Measurements from ENCODE around the gene TERT. TPM values are rescaled to one million over a fixed set of nuclear protein-coding genes. Genes with fewer than 3 reads are reported as not detected.

The TERT gene
- total and polyA plus RNA-seq, 10 of the 15 experiments (the other 5 are each of a cell fraction or from before 2014, with no cell fraction given) = 0.08 to 21.5 (median 5.0) TPM

- TF ChIP-seq CBX5 (IDR thresholded peaks at IDR 0.05; ENCODE audit: low read depth) (no peak), ATF7 (IDR thresholded peaks at IDR 0.05; ENCODE audit: low read depth) (no peak), GABPA (IDR thresholded peaks at IDR 0.05; ENCODE audit: low read depth) (no peak), CEBPB (IDR thresholded peaks at IDR 0.05; ENCODE audit: borderline replicate concordance in 1 of 2, low read depth in 2 of 2, low read length in 2 of 2) (no peak), ZNF622 (IDR thresholded peaks at IDR 0.05) (no peak), TBL1XR1 (IDR thresholded peaks at IDR 0.05; ENCODE audit: low read depth, low read length) (no peak), ZBTB11 (CRISPR knock-in tag; IDR thresholded peaks at IDR 0.05) (no peak), FOS (IDR thresholded peaks at IDR 0.05; ENCODE audit: borderline replicate concordance, extremely low read depth, insufficient read length) (no peak), SIN3A (IDR thresholded peaks at IDR 0.05; ENCODE audit: low read depth, low read length) (no peak), KAT2A (conservative IDR thresholded peaks at IDR 0.05; ENCODE audit: control insufficient read depth, low read depth, low read length) (no peak), NFIC (IDR thresholded peaks at IDR 0.05; ENCODE audit: low read depth, low read length) (no peak), TAF1 (IDR thresholded peaks at IDR 0.05; ENCODE audit: borderline replicate concordance, low read depth, low read length) (no peak)
- TF ChIP-seq, protein P1, sequence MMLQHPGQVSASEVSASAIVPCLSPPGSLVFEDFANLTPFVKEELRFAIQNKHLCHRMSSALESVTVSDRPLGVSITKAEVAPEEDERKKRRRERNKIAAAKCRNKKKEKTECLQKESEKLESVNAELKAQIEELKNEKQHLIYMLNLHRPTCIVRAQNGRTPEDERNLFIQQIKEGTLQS (IDR thresholded peaks at IDR 0.05; ENCODE audit: borderline replicate concordance, extremely low read depth, low read depth, low read length) = no peak
Measured at GRCh38 chr5:1331861-1332405, 37.1 kb upstream of the TERT start (continued).
